K562 (cell line): ENCODE measurements around the gene DEFB113. TPM values are rescaled to one million over a fixed set of nuclear protein-coding genes. Genes with fewer than 3 reads are reported as not detected.

Experiments
- ATAC-seq: fragments of 200-7000 bp; cut with Tn5 transposase; 3 replicates; pipeline ENCODE4 v1.9.1; 2020; ENCODE audit warnings: moderate library complexity
- BruUV-seq: library from RNA; stranded (reverse); fragments of 400-500 nt; replicated peaks from 2 replicates; lab custom pipeline; 2021; lab: Mats Ljungman, UMichigan
- CTCF ChIA-PET: fragments of 300-600 bp; formaldehyde crosslinking; extraction: SDS; loops from one replicate; lab custom pipeline; 2021; ENCODE audit warnings: low intra/inter-chr PET ratio; lab: Yijun Ruan, JAX
- POLR2A ChIA-PET: fragments of 300-600, 350-650 bp; sonication (Branson Sonifier 250); formaldehyde crosslinking; extraction: SDS; loops from one replicate; lab custom pipeline; 2021; ENCODE audit warnings: antibody characterized with exemption, inconsistent platforms; lab: Yijun Ruan, JAX
- DNase-seq, 4 experiments: peaks; one replicate each; pipeline versions ENCODE4 v3.0.0 to v3.0.0-alpha.2; 2011 to 2018; ENCODE audit warnings: low spot score in 3 of 4, mixed read lengths in 3 of 4; ENCODE audit errors: extremely low read depth in 1 of 4
- FAIRE-seq: peaks from 2 replicates; lab custom pipeline; 2011; peaks lifted over from hg19 to GRCh38; lab: Jason Lieb, UNC
- H2AFZ ChIP-seq: 2 replicates; pipeline ENCODE4 v1.6.0; 2011; ENCODE audit warnings: low read depth, low read length, control low read depth, inconsistent platforms
- H3K27ac ChIP-seq: fragments of 200-600 bp; 3 replicates; pipeline ENCODE4 v1.8.0; 2011; ENCODE audit warnings: low read depth, mild to moderate bottlenecking, control low read depth, inconsistent platforms, low read length, moderate library complexity, mixed read lengths; ENCODE audit errors: extremely low read depth
- H3K27me3 ChIP-seq, 2 experiments: fragments of 300-600 bp in 1 of 2; 2 replicates in 1 of 2; 3 replicates in 1 of 2; pipeline versions ENCODE4 v1.6.0 to v1.8.0; 2011; ENCODE audit warnings: inconsistent platforms in 2 of 2, low read length in 2 of 2, mild to moderate bottlenecking in 1 of 2, mixed read lengths in 1 of 2, moderate library complexity in 1 of 2; ENCODE audit not compliant: control insufficient read depth in 2 of 2, insufficient read depth in 2 of 2
- H3K36me3 ChIP-seq: fragments of 300-600 bp; 3 replicates; pipeline ENCODE4 v1.8.0; 2011; ENCODE audit warnings: mild to moderate bottlenecking, low read length, inconsistent platforms; ENCODE audit not compliant: control insufficient read depth, insufficient read depth
- H3K4me1 ChIP-seq, 2 experiments: fragments of 200-600 bp in 1 of 2; replicated peaks in 1 of 2; 2 replicates in 1 of 2; 3 replicates in 1 of 2; pipeline versions ENCODE4 v1.5.1 to v1.8.0; 2011; ENCODE audit warnings: inconsistent platforms in 2 of 2, low read length in 2 of 2, mild to moderate bottlenecking in 1 of 2, mixed read lengths in 1 of 2, moderate library complexity in 1 of 2; ENCODE audit not compliant: control insufficient read depth in 2 of 2, insufficient read depth in 2 of 2
- H3K4me2 ChIP-seq: 2 replicates; pipeline ENCODE4 v1.6.1; 2011; ENCODE audit warnings: low read length, control low read depth, inconsistent platforms, mixed read lengths; ENCODE audit not compliant: insufficient read depth
- H3K4me3 ChIP-seq: fragments of 200-600 bp; sonication (generic), shearing (Covaris generic); 2 replicates; pipeline ENCODE4 v1.5.1; 2016; ENCODE audit warnings: control low read depth, inconsistent platforms
- H3K79me2 ChIP-seq: fragments of 200-600 bp; 3 replicates; pipeline ENCODE4 v1.8.0; 2011; ENCODE audit warnings: low read length, inconsistent platforms; ENCODE audit not compliant: control insufficient read depth, insufficient read depth
- H3K9ac ChIP-seq, 2 experiments: 2 replicates each; pipeline versions ENCODE4 v1.6.0 to v1.6.1; 2011; ENCODE audit warnings: low read depth in 2 of 2, low read length in 2 of 2, control low read depth in 1 of 2, inconsistent platforms in 1 of 2, mild to moderate bottlenecking in 1 of 2, mixed read lengths in 1 of 2; ENCODE audit not compliant: insufficient read depth in 1 of 2
- H3K9me1 ChIP-seq: one replicate; pipeline ENCODE4 v1.6.0; 2011; ENCODE audit warnings: inconsistent platforms, mild to moderate bottlenecking, low read length, moderate library complexity; ENCODE audit not compliant: control insufficient read depth, insufficient read depth
- H3K9me3 ChIP-seq: replicated peaks from 2 replicates; pipeline ENCODE4 v1.5.1; 2011; ENCODE audit warnings: low read depth, low read length, inconsistent platforms; ENCODE audit not compliant: control insufficient read depth, insufficient read depth
- H4K20me1 ChIP-seq: replicated peaks from 2 replicates; pipeline ENCODE4 v1.6.1; 2011; ENCODE audit warnings: low read length, inconsistent platforms, mixed read lengths; ENCODE audit not compliant: control insufficient read depth, insufficient read depth
- CEBPB ChIP-seq: fragments of 450-650 bp; IDR thresholded peaks from 2 replicates; pipeline ENCODE4 v1.6.1; 2016; ENCODE audit warnings: missing genetic modification characterization, missing compliant biosample characterization
- CEBPG ChIP-seq, 3 experiments: fragments of 200-800 bp in 1 of 3; sonication (Bioruptor generic) in 1 of 3; sonication (generic) in 1 of 3; formaldehyde crosslinking in 1 of 3; IDR thresholded peaks in 2 of 3; conservative IDR thresholded peaks in 1 of 3; 2 replicates each; pipeline versions ENCODE4 v1.6.1 to v1.8.0; 2016 to 2022; ENCODE audit warnings: missing compliant biosample characterization in 2 of 3, missing genetic modification characterization in 2 of 3, mild to moderate bottlenecking in 1 of 3, missing genetic modification reagents in 1 of 3
- DPF2 ChIP-seq: fragments of 450-650 bp; IDR thresholded peaks from 2 replicates; pipeline ENCODE4 v1.6.1; 2016
- ETV6 ChIP-seq, 3 experiments: fragments of 150-350 bp in 1 of 3; sonication (generic) in 1 of 3; formaldehyde crosslinking in 1 of 3; IDR thresholded peaks; 2 replicates each; pipeline versions ENCODE4 v1.6.1 to v1.8.0; 2014 to 2022; ENCODE audit warnings: borderline replicate concordance in 2 of 3, low read depth in 2 of 3, antibody characterized with exemption in 1 of 3, low read length in 1 of 3, mild to moderate bottlenecking in 1 of 3, missing genetic modification reagents in 1 of 3
- FOXJ3 ChIP-seq: sonication (generic); formaldehyde crosslinking; IDR thresholded peaks from 2 replicates; pipeline ENCODE4 v1.4.0; 2020; ENCODE audit warnings: mild to moderate bottlenecking, missing genetic modification reagents
- SAFB2 ChIP-seq: fragments of 200-400 bp; formaldehyde crosslinking; IDR thresholded peaks from 2 replicates; pipeline ENCODE4 v1.6.1; 2018; ENCODE audit warnings: borderline replicate concordance, low read length, low read depth, moderate library complexity; ENCODE audit not compliant: severe bottlenecking
- TCFL5 ChIP-seq: fragments of 250-450 bp; sonication (Bioruptor Pico); conservative IDR thresholded peaks from 2 replicates; pipeline ENCODE4 v1.6.1; 2021; ENCODE audit warnings: mild to moderate bottlenecking, moderate library complexity, matching md5 sums
- U2AF1 ChIP-seq: fragments of 200-400 bp; formaldehyde crosslinking; optimal IDR thresholded peaks from 2 replicates; pipeline ENCODE3; 2017; ENCODE audit warnings: mild to moderate bottlenecking, low read depth, low read length, moderate library complexity
- XRCC3 ChIP-seq: fragments of 450-650 bp; IDR thresholded peaks from 2 replicates; pipeline ENCODE4 v1.6.1; 2017; ENCODE audit warnings: mild to moderate bottlenecking, moderate library complexity
- ZNF512 ChIP-seq: IDR thresholded peaks from 2 replicates; pipeline ENCODE4 v1.6.1; 2016; ENCODE audit warnings: missing genetic modification characterization, missing compliant biosample characterization
- WGBS: fragments of 100-300 bp; shearing (Covaris generic); methylation state at CpG from one replicate; pipeline ENCODE4 v1.1.6; 2016; ENCODE audit warnings: low coverage, mixed read lengths; ENCODE audit not compliant: insufficient coverage; ENCODE audit errors: missing lambda C conversion rate; 5-methylcytosine and 5-hydroxymethylcytosine counted together
- in situ Hi-C: fragments of 300-500 bp; cut with MboI; formaldehyde crosslinking; loops from 4 replicates; pipeline ENCODE4 v1.15.0; 2018; ENCODE audit warnings: inconsistent platforms, mixed read lengths
- intact Hi-C: fragments of 100-400 bp; cut with micrococcal nuclease; formaldehyde crosslinking; loops from 2 replicates; pipeline ENCODE4 v1.14.2; 2022
- polyA plus RNA-seq, 8 experiments: library from polyadenylated mRNA; depleted of rRNA in 4 of 8; stranded (reverse) in 5 of 8; unstranded in 3 of 8; fragments of >200 nt; fragmentation: Nextera tagmentation in 2 of 8; fragmentation: Illumina TruSeq in 1 of 8; extraction: Ambion mirVana in 2 of 8; extraction: Trizol in 1 of 8; gene quantifications; 2 replicates each; pipeline versions ENCODE4 v1.2.1 to v1.2.3, GENCODE V29; 2011 to 2014; ENCODE audit warnings: inconsistent platforms in 1 of 8, missing spikeins in 1 of 8
- total RNA-seq, 7 experiments: library from RNA; depleted of rRNA in 6 of 7; stranded (reverse); fragments of >200 nt in 6 of 7; fragmentation: Illumina TruSeq in 2 of 7; extraction: Trizol in 2 of 7; gene quantifications; 2 replicates each; pipeline versions ENCODE4 v1.2.1 to v1.2.3, GENCODE V29; 2011 to 2021; ENCODE audit warnings: low replicate concordance in 1 of 7
- TF ChIP-seq, protein P1 (sequence below): fragments of 250-450 bp; sonication (Bioruptor Pico); IDR thresholded peaks from 2 replicates; pipeline ENCODE4 v1.8.0; 2021; ENCODE audit warnings: moderate library complexity, mild to moderate bottlenecking, inconsistent platforms
- TF ChIP-seq, protein P2 (sequence below): fragments of 200-800 bp; sonication (Bioruptor generic); IDR thresholded peaks from 2 replicates; pipeline ENCODE4 v1.6.1; 2017; ENCODE audit warnings: missing genetic modification characterization, missing compliant biosample characterization
- TF ChIP-seq, protein P3 (sequence below): fragments of 450-650 bp; formaldehyde crosslinking; IDR thresholded peaks from 2 replicates; pipeline ENCODE4 v1.4.0; 2022; ENCODE audit warnings: mild to moderate bottlenecking, moderate library complexity

The DEFB113 gene
- total and polyA plus RNA-seq, 9 of the 15 experiments (the other 6 are each of a cell fraction or from before 2014, with no cell fraction given): not detected

- Histone ChIP-seq H3K36me3 (no peaks in the 10 kb centered on the region), H3K27me3 (no peaks in the 10 kb centered on the region), H3K9me3 (no peaks in the 10 kb centered on the region), H3K9ac (no peak overlapping the region), H4K20me1 (no peaks in the 10 kb centered on the region), H3K4me1 (no peaks in the 10 kb centered on the region), H3K27ac (no peak overlapping the region), H3K4me3 (no peak overlapping the region), H3K9me1 (no peaks in the 10 kb centered on the region), H3K4me2 (no peak overlapping the region), H2AFZ (no peak overlapping the region; the same call in 1 of the 2 replicates), H3K79me2 (no peaks in the 10 kb centered on the region)
- in situ Hi-C loops: no loop called here
- intact Hi-C loops: loop anchor here (5.0 kb wide), 1 partner anchor 52 kb away; no protein-coding TSS in a partner anchor
- WGBS: 12% methylated on average over 5 of the region's 5 CpGs
- POLR2A ChIA-PET: interaction anchor here (0.7 kb wide), 1 partner anchor 111 kb away, joined by 3 read pairs; no protein-coding TSS in a partner anchor
- FAIRE-seq (no peak), DNase-seq (no peak), ATAC-seq (no peak)
- no TSS peak for BruUV-seq
- CTCF ChIA-PET: no interaction called here
- TF ChIP-seq DPF2 (no peak), XRCC3 (no peak), TCFL5 (CRISPR knock-in tag) (no peak), U2AF1 (peak; percentile 25), SAFB2 (no peak), CEBPG (CRISPR knock-in tag; IDR thresholded peaks at IDR 0.05) (no peak), CEBPG (tag; conservative IDR thresholded peaks at IDR 0.05 in 1 of 2, IDR thresholded peaks at IDR 0.05 in 1 of 2) (peak; percentile 67 to 96), ZNF512 (tag) (peak; percentile 60; the same call in 1 of the 2 replicates), FOXJ3 (CRISPR knock-in tag) (no peak), CEBPB (tag) (peak; percentile 79; the same call in 1 of the 2 replicates), ETV6 (IDR thresholded peaks at IDR 0.05; ENCODE audit: borderline replicate concordance in 1 of 2, low read depth in 2 of 2, low read length in 1 of 2) (no peak), ETV6 (CRISPR knock-in tag; IDR thresholded peaks at IDR 0.05; ENCODE audit: borderline replicate concordance) (no peak)
- TF ChIP-seq, protein P1, sequence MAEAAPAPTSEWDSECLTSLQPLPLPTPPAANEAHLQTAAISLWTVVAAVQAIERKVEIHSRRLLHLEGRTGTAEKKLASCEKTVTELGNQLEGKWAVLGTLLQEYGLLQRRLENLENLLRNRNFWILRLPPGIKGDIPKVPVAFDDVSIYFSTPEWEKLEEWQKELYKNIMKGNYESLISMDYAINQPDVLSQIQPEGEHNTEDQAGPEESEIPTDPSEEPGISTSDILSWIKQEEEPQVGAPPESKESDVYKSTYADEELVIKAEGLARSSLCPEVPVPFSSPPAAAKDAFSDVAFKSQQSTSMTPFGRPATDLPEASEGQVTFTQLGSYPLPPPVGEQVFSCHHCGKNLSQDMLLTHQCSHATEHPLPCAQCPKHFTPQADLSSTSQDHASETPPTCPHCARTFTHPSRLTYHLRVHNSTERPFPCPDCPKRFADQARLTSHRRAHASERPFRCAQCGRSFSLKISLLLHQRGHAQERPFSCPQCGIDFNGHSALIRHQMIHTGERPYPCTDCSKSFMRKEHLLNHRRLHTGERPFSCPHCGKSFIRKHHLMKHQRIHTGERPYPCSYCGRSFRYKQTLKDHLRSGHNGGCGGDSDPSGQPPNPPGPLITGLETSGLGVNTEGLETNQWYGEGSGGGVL: no peak
- TF ChIP-seq, protein P2, sequence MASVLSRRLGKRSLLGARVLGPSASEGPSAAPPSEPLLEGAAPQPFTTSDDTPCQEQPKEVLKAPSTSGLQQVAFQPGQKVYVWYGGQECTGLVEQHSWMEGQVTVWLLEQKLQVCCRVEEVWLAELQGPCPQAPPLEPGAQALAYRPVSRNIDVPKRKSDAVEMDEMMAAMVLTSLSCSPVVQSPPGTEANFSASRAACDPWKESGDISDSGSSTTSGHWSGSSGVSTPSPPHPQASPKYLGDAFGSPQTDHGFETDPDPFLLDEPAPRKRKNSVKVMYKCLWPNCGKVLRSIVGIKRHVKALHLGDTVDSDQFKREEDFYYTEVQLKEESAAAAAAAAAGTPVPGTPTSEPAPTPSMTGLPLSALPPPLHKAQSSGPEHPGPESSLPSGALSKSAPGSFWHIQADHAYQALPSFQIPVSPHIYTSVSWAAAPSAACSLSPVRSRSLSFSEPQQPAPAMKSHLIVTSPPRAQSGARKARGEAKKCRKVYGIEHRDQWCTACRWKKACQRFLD (CRISPR knock-in tag): no peak
- TF ChIP-seq, protein P3, sequence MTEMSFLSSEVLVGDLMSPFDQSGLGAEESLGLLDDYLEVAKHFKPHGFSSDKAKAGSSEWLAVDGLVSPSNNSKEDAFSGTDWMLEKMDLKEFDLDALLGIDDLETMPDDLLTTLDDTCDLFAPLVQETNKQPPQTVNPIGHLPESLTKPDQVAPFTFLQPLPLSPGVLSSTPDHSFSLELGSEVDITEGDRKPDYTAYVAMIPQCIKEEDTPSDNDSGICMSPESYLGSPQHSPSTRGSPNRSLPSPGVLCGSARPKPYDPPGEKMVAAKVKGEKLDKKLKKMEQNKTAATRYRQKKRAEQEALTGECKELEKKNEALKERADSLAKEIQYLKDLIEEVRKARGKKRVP (CRISPR knock-in tag): 0 out of 2 replicates have a peak, but pooled peaks have one; percentile 14
Measured at GRCh38 chr6:49919935-49920644, 49.3 kb downstream of the DEFB113 start.
